HG03108 (cell line): ENCODE measurements around the gene SEC24C.
A peak's percentile ranks its signal among the peaks of the same experiment; 100 is the strongest.
"Not testable (repeated sequence)": the region's sequence is repeated elsewhere in the genome, so short reads cannot be mapped to it uniquely, and the experiment has no call there.

Experiments used
- ATAC-seq: cut with Tn5 transposase; IDR thresholded peaks from one replicate; pipeline ENCODE4 v1.9.1; 2021; ENCODE audit warnings: moderate library complexity; ENCODE audit not compliant: unreplicated experiment

SEC24C gene, protein sequence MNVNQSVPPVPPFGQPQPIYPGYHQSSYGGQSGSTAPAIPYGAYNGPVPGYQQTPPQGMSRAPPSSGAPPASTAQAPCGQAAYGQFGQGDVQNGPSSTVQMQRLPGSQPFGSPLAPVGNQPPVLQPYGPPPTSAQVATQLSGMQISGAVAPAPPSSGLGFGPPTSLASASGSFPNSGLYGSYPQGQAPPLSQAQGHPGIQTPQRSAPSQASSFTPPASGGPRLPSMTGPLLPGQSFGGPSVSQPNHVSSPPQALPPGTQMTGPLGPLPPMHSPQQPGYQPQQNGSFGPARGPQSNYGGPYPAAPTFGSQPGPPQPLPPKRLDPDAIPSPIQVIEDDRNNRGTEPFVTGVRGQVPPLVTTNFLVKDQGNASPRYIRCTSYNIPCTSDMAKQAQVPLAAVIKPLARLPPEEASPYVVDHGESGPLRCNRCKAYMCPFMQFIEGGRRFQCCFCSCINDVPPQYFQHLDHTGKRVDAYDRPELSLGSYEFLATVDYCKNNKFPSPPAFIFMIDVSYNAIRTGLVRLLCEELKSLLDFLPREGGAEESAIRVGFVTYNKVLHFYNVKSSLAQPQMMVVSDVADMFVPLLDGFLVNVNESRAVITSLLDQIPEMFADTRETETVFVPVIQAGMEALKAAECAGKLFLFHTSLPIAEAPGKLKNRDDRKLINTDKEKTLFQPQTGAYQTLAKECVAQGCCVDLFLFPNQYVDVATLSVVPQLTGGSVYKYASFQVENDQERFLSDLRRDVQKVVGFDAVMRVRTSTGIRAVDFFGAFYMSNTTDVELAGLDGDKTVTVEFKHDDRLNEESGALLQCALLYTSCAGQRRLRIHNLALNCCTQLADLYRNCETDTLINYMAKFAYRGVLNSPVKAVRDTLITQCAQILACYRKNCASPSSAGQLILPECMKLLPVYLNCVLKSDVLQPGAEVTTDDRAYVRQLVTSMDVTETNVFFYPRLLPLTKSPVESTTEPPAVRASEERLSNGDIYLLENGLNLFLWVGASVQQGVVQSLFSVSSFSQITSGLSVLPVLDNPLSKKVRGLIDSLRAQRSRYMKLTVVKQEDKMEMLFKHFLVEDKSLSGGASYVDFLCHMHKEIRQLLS

DNA sequence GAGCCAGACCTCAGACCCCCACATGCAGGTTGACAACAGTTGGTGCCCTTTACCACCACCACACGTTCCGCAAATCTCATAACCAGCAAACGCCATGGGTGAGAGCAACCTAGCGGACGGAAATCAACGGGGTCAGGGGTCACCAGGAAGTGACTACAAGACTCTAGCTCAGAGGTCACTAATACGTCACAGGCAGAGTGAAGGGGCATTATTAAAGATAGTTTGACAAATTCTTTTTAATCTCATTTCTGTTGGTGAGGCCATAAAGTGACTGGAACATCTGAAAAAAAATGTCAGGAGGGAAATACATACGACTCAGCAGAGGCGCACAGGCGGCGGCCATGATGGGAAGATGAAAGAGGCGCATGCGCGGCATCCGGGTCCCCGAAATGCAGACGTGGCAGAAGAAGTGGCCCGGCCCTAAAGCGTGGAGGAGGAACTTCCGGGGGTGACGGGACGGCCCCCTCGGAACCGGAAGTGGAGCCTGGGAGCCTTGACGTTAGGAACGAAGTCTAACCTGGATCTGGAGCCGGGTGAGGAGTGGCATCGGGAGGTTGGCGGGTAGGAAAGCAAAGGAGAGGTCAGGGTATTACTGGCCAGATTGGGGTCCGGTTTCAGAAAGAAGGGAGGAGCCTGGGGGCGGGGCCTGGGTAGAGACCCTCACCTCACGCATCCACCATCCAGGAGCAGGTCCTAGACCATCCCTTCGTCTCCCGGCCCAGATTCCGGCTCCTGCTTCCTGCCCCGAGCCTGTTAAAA, at the start of gene SEC24C:
SEC24C (plus strand) TSS at position 468 of the 759 bp plus-strand sequence. CDS start 2,461 bp downstream, outside the sequence.
- ATAC-seq, result peak; percentile 88

DNA sequence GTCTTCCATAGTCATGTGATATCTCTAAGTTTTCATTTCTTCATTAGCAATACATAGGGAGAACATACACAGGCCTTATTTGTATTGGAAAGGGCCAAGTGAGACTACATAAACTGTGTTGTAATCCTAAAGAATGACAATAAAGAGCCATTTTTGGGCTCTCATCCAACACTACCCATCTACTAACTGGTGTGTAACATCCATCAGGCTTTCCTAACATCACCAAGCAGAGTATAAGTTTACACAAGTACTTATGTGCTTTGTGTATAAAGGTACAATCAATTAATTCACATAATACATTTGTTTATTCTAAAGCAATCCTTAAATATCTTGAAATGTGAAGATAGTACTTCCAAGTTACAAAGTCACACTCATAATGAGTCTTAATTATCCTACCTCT, 48.9 kb upstream of the SEC24C start:
- ATAC-seq, result not testable (repeated sequence)

DNA sequence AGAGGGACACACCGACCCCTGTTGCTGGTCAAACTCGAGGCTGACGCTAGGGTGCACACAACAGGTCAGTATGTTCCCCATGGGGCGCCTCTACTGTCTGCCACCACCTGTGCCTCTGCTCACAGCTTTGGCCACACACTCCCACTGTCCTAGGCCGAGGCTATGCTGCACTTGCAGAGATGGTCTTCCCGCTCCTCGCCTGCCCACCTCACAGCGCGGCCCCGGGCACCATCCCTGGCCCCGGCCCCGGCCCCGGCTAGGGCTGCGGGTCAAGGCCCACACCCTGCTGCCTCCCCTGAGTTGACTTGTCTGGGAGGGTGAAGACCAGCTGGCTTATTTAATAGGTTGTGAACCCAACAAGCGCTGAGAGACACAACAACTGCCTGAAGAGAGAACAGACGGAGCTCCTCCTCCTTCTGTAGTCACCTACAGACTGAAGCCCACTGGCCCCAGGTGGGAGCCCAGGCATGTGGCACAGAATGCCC, 46.5 kb upstream of the SEC24C start, which contains the start of gene AGAP5:
AGAP5 (minus strand) TSS at position 435 of the 485 bp plus-strand sequence; CDS start at position 81, 354 bp downstream.
- ATAC-seq, result not testable (repeated sequence)

DNA sequence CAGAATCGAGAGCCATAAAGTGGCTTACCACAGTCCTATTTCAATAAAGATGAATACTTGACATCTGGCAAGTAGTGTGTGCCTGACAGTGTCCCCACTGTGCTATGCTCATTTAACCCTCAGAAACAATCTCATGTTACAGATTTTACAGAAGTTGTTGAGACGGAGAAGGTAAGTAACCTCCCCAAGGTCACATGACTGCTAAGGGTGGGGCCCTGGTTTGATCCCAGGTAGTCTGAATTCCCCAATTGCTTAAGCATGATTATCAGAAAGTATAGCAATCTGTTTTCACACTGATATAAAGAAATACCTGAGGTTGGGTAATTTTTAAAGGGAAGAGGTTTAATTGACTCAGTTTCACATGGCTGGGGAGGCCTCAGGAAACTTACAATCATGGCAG, 45.4 kb upstream of the SEC24C start:
- not testable (repeated sequence) for ATAC-seq

GRCh38 chr10:73703924-73704323, 40.2 kb upstream of the SEC24C start:
- not testable (repeated sequence) for ATAC-seq

GRCh38 chr10:73705506-73706072, 38.6 kb upstream of the SEC24C start:
- ATAC-seq, result not testable (repeated sequence)

DNA sequence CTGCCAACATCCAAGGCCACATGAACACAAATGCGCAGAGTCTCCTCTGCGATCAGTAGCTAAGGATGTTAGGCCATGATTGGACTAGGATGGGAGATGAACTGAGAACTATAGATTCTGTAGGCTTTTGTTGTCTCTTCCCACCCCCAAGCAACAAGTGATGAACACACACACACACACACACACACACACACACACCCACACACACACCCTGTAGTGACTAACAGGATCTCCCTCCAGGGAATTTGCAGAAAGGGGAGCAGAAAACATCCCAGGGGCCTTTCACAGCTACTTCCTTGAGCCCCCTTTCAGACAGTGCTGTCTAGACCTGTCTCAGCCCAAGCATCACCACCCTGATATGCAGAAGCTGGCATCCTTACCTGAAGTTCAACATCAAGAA, 37.7 kb upstream of the SEC24C start:
- not testable (repeated sequence) for ATAC-seq

DNA sequence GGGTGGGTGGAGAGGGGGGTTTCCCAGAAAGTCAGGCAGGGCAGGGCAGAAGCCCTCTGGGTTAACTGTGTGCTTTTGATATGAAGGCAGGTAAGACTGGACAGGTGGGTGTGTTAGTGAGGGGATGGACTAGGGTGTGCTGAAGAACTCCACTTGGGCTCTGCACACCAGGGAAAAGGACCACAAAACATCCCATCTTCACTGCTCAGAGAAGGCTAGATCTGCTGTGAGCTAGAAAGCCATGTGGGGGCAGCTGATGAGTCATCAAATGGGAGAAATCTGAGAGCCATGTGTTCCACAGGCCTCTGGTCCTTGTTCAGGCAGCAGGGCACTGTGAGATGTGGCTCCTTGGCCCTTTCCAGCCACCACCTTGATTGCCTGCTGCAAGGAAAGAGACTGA, 36.5 kb upstream of the SEC24C start:
- ATAC-seq, result not testable (repeated sequence)

GRCh38 chr10:73708122-73708521, 36.0 kb upstream of the SEC24C start:
- not testable (repeated sequence) for ATAC-seq

- not testable (repeated sequence) for ATAC-seq
Measured at GRCh38 chr10:73711683-73712082, 32.5 kb upstream of the SEC24C start.

DNA sequence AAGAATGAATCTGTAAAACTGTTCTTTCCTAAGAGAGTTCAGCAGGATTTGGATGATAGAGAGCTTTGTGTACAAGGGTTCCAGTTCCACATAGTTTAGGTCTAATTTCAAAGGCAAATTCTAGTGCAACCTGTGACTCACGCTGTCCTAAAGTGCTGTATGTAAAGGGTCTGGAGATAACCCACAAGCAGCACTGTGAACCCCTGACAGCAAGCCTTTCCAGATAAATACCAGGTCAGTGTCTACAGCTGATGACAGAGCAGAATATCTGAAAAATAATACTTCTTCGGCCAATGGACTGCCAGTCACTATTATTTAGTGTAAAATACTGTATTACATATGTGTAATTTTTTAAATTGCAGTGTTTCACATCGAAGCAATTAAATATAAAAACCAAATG, 30.3 kb upstream of the SEC24C start:
- not testable (repeated sequence) for ATAC-seq

DNA sequence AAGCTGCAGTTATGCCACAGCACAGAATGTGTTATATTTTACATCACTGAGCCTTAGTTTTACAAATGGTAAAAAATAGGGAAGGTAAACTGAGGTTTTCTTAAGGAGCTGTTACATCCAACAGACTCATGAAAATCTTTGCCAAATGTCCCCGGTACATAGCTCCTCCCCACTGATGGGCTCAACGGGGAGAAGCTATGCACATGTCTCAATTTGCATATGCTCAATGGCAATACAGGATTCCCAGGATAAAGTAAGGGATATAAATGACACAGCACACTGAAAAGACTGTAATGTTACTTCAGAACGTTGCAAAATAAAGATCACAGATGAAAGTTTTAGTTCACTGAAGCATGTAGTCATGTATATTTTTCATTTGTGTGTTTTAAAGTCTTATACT, 29.7 kb upstream of the SEC24C start:
- not testable (repeated sequence) for ATAC-seq

DNA sequence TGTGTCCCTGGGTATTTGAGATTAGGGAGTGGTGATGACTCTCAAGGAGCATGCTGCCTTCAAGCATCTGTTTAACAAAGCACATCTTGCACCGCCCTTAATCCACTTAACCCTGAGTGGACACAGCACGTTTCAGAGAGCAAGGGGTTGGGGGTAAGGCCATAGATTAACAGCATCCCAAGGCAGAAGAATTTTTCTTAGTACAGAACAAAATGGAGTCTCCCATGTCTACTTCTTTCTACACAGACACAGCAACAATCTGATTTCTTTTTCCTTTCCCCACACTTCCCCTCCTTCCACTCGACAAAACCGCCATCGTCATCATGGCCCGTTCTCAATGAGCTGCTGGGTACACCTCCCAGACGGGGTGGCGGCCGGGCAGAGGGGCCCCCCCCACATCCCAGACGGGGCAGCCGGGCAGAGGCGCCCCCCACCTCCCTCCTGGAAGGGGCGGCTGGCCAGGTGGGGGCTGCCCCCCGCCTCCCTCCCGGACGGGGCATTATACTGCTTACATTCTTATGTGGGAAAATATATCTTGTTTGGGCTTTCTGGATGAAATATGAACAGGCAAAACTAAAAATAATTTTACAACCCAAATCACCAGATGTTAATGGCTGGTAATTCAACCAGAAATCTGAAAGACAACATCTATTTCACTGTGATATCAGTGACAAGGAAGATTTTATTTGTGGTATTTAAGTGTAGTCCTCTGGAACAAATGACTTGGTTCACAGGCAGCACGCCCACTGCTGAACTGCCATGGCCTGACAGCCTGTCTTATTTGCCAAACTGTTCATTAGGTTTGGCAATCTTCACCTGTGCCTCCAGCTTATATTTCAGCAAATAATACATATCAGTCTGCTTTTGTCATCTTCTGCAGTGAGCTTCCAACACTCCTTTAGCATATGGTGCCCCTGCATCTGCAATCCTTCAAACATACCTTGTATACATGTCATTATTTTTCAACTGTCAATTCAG, 28.7 kb upstream of the SEC24C start:
- ATAC-seq, result not testable (repeated sequence)

DNA sequence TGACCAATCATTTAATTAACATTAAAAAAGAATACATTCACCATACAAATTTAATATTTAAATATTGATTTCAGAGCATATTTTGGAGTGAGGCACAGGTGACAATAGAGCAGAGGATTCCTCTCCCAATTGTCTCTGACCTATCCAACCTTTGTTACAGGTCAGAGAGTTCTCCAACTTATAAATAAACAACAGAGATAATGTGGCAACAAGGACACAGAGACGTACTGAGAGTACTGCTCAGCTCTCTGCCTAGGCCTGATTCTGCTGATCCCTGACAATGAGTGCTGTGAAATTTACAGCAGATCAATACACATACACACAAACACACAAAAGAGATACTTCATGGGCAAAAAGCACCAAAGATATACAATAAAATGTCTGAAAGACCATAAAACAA, 27.9 kb upstream of the SEC24C start:
- no peak for ATAC-seq

DNA sequence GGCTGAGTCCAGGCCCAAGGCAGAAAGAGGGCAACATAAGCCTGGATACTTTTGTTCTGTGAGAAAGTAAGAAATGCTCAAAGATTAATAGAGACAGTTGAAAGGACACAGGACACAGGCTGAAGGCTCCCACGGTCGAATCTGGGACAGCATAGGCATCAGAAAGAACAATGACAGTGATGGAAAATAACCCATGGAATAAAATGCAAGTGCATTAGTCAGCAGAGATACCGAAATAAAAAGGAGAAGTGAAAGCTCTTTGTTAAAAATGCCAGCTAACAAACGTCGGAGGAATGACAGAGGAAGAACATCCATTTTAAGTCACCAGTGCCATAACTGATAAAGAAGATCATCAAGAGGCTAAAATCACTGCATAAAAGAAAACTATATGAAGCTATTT, 26.6 kb upstream of the SEC24C start:
- ATAC-seq, result no peak

- ATAC-seq, result not testable (repeated sequence)
Measured at GRCh38 chr10:73720561-73720960, 23.6 kb upstream of the SEC24C start.

DNA sequence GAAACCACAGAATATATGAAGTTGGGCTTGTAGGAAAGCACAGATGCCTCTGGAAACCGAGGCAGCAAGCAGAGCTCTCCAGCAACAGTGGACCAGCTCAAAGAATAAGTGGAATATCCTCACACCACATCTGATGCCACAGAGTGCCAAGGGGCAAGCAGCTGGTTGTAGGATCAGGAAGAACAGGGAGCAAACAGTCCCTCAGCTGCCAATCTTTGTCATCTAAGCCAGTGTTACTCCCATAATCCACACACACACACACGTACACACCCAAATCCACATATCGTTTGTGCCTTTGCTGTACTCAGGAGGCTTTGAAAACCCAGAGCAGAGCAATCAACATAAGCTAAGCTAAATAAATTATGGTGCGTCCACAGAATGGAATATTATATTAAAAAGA, 20.7 kb upstream of the SEC24C start:
- no peak for ATAC-seq

DNA sequence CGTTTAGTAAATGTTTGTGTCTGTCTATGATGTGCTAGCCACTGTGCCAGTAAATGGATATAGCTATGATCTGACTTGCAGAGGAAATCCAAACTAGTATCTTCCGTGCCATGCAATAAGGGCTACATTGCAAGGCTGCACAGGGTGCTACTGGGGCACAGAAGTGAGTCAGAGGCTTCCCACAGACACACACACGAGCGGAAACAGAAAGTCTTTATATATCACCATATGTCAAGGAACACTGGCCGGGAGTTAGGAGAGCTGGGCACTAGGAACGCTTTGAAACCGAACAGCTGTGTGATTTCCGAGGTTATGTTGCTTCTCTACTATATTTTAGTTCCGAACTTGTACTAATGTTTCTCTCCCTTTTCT, 14.4 kb upstream of the SEC24C start:
- not testable (repeated sequence) for ATAC-seq
